ENCODE data around the gene HMCES.
A peak's percentile ranks its signal among the peaks of the same experiment; 100 is the strongest.

Gene HMCES, protein sequence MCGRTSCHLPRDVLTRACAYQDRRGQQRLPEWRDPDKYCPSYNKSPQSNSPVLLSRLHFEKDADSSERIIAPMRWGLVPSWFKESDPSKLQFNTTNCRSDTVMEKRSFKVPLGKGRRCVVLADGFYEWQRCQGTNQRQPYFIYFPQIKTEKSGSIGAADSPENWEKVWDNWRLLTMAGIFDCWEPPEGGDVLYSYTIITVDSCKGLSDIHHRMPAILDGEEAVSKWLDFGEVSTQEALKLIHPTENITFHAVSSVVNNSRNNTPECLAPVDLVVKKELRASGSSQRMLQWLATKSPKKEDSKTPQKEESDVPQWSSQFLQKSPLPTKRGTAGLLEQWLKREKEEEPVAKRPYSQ

GRCh38 chr3:129278439-129278965, at the start of gene HMCES:
HMCES (plus strand) TSS chr3:129278870; CDS start chr3:129279733, 863 bp downstream.
- peak; percentile 78 for DNase-seq

- DNase-seq = peak; percentile 40
These were observed 49.6 kb upstream of the HMCES start for GRCh38 chr3:129228891-129229585.

GRCh38 chr3:129230311-129231019, 48.2 kb upstream of the HMCES start:
- peak; percentile 66 for DNase-seq

GRCh38 chr3:129231331-129232119, 47.1 kb upstream of the HMCES start:
- no peak for DNase-seq

- DNase-seq = no peak
These were observed 45.1 kb upstream of the HMCES start for GRCh38 chr3:129233538-129233937.

- no peak for DNase-seq
These were observed 44.2 kb upstream of the HMCES start for GRCh38 chr3:129234441-129234840.

DNA sequence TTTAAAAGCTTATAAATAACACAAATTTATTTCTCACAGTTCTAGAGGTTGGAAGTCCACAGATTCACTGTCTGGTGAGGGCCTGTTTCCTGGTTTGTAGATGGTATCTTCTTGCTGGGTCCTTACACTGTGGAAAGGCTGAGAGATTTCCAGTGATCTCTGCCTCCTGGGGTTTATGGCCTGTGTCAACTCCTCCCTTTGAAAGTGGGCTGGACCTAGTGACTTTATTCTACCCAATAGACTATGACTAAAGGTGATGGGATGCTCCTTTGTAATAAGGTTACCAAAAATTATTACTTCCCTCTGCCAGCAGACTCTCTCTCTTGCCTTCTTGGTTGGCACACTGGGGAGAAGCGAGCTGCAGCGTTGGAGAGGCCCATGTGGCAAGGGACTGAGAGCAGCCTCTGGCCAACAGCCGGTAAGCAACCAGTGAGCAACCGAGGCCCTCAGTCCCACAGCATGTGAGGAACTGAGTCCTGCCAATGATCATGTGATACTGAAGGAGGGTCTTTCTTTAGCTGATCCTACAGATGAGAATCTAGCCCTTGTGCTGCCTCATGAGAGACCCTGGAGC, 43.2 kb upstream of the HMCES start:
- DNase-seq = no peak

GRCh38 chr3:129238945-129239705, 39.5 kb upstream of the HMCES start:
- no peak for DNase-seq

GRCh38 chr3:129239991-129240390, 38.7 kb upstream of the HMCES start:
- DNase-seq = no peak

- no peak for DNase-seq
These were observed 38.2 kb upstream of the HMCES start for GRCh38 chr3:129240436-129240835.

GRCh38 chr3:129245141-129245540, 33.5 kb upstream of the HMCES start:
- DNase-seq = no peak

GRCh38 chr3:129245641-129246306, 32.9 kb upstream of the HMCES start:
- peak; percentile 87 for DNase-seq

GRCh38 chr3:129246636-129247035, 32.0 kb upstream of the HMCES start:
- no peak for DNase-seq

DNA sequence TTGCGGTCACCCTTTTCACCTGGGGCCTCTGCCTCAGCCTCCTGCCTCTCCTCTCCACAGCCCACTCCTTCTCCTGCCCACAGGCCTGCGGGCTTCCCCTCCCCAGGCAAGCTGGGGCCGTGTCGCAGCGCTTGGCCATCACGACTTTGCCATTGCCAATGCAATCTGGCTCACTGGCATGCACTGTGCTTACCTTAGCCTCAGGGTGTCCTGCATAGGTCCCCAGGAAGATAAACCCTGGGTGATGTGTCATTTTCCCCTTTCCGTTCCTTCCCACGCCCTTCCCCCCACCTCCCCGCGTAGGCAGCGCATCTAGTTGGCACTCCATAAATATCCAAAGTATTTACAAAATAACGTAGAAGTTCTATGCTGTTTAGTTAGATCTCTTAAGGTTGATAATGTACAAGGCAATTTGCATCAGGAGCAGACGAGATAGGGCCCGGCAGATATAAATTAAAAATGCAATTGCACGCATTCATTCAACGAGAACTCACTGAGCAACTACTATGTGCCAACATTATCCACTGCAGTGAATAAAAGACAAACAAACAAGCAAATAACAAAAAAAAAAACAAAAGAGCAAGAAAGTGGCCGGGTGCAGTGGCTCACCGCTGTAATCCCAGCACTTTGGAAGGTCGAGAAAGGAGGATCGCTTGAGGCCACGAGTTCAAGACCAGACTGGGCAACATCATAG, 30.2 kb upstream of the HMCES start:
- DNase-seq = no peak

DNA sequence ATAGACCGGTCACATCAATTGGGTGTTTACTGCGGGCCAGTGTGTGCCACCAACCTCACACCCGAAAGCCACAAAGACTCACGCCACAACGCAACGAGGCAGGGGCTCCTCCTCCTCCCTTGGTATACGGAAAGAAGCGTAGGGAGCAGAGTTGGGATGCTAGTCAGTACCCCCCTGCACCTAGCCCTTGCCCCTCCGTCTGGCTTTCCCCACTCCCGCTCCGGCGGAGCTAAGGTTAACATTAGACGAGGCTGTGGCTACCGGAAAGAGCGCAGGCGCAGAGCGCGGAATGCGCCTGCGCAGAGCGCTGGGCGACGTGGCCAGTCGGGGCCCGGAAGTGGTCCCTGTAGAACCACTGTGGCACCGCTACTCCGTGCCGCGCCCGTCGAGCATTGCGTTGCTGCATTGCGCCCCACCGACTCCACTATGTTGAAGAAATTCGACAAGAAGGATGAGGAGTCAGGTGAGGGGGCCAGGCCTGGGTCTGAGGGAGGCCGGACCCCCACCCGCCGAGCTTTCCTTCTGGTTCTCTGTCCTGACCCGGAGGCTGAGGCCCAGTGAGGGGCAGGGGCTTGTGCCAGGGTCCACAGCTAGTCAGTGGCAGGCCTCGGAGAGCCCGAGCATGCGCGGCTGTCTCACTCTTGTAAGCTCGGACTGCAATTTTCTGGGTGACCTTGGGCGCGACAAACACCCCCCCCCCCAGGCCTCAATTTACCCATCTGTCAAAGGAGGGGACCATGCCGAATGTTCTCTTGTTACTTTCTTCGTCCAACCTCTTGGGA, 29.2 kb upstream of the HMCES start, which contains the start of gene COPG1:
Gene COPG1, plus strand, starts transcription at position 323 of the 782 bp plus-strand sequence. Its CDS starts 104 bp downstream, at position 427.
- DNase-seq = peak; percentile 50

DNA sequence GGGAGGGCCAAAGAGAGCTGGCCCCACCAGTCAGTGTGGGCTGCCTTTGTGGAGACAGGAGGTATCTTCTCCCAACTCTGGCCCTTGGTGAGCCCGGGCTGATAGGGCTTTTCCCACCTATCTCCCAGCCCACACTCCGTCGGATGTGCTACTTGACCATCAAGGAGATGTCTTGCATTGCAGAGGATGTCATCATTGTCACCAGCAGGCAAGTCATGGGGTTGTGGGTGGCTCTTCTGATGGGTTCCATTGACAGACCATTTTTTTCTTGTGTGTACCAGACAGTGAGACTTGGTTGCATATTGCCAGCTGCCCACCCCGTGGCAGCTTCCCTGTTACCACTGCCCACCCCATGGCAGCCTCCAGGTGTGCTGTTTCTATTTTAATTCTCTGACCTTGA, 25.9 kb upstream of the HMCES start:
- DNase-seq = no peak

DNA sequence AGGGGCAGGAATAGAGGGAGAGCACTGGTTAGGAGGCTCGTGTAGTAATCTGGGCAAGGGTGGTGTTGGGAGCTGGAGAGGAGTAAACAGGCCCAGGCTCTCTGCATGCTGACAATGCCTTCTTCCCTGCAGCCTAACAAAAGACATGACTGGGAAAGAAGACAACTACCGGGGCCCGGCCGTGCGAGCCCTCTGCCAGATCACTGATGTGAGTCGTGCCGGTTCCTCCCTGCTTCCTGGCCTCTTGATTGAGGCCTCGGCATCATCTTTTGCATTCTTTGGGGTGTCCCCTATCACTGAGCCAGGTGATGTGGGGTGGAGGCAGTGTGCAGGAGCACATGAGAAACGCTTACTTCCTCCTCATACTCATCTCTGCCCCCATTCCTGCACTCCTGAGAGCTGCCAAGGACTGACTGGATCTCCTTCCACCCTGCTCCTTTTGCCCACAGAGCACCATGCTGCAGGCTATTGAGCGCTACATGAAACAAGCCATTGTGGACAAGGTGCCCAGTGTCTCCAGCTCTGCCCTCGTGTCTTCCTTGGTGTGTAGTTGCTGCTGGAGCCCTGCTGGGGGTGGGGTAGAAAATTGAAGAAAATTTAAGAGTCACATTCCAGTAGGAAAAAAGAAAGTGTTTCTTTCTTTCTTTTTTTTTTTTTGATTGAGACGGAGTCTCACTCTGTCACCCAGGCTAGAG, 24.0 kb upstream of the HMCES start:
- no peak for DNase-seq

- no peak for DNase-seq
These were observed 22.4 kb upstream of the HMCES start for GRCh38 chr3:129256270-129256669.

DNA sequence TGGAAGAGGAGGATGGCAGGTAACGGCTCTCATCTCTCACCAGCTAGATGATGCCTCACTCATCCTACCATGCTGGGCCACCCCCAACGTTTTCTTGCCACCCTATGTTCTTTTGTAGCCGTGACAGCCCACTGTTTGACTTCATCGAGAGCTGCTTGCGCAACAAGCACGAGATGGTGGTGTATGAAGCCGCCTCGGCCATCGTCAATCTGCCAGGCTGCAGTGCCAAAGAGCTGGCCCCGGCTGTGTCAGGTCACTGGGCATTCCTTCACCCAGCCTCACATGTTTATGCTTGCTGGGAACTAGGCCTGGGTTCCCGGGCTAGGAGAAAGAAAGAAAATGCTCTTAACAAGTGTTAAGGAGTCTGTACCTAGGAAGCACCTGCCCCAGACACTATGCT, 21.1 kb upstream of the HMCES start:
- no peak for DNase-seq
